Lower leg skin (tissue), 3 donors: ENCODE measurements around the gene KPNA6.

Source experiments
- POLR2A ChIP-seq, 2 donors: fragments of 450-650 bp; IDR thresholded peaks; one replicate each; pipeline ENCODE4 v1.6.1; 2016 to 2017; ENCODE audit warnings: antibody characterized with exemption in 2 of 2, mild to moderate bottlenecking in 1 of 2, moderate library complexity in 1 of 2
- TF ChIP-seq, protein P1 (sequence below), 3 donors: fragments of 450-650 bp; IDR thresholded peaks; one replicate each; pipeline ENCODE4 v1.5.1; 2016; ENCODE audit warnings: antibody characterized with exemption in 3 of 3, mild to moderate bottlenecking in 3 of 3, moderate library complexity in 2 of 3

DNA sequence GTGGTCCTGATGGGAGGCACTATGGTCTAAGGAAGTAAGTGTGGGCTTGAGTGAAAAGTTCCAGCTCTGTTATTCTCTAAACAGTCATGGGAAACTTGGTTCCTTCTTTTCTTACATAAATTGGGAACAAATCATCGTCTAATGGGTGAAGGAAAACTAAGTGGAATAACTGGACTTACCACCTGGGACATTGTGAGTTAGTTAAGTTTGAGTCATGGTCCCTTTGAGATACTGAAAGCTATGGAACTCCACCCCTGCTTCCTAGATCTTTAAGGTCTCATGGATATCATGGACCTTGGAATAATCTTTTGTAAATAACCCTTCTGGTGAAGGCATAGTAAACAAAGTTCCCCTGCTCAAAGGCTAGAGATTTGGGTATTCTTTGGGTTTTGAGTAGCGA is 55.5 kb downstream of the KPNA6 start:
- TF ChIP-seq, protein P1, sequence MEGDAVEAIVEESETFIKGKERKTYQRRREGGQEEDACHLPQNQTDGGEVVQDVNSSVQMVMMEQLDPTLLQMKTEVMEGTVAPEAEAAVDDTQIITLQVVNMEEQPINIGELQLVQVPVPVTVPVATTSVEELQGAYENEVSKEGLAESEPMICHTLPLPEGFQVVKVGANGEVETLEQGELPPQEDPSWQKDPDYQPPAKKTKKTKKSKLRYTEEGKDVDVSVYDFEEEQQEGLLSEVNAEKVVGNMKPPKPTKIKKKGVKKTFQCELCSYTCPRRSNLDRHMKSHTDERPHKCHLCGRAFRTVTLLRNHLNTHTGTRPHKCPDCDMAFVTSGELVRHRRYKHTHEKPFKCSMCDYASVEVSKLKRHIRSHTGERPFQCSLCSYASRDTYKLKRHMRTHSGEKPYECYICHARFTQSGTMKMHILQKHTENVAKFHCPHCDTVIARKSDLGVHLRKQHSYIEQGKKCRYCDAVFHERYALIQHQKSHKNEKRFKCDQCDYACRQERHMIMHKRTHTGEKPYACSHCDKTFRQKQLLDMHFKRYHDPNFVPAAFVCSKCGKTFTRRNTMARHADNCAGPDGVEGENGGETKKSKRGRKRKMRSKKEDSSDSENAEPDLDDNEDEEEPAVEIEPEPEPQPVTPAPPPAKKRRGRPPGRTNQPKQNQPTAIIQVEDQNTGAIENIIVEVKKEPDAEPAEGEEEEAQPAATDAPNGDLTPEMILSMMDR (IDR thresholded peaks at IDR 0.05): no peak
- TF ChIP-seq POLR2A (IDR thresholded peaks at IDR 0.05): no peak
